ENCODE measurements around the gene UQCC2. TPM values are rescaled to one million over a fixed set of nuclear protein-coding genes. Genes with fewer than 3 reads are reported as not detected.

The UQCC2 gene
- total RNA-seq, 1 donor from 2014 or later: 34.9 TPM

DNA sequence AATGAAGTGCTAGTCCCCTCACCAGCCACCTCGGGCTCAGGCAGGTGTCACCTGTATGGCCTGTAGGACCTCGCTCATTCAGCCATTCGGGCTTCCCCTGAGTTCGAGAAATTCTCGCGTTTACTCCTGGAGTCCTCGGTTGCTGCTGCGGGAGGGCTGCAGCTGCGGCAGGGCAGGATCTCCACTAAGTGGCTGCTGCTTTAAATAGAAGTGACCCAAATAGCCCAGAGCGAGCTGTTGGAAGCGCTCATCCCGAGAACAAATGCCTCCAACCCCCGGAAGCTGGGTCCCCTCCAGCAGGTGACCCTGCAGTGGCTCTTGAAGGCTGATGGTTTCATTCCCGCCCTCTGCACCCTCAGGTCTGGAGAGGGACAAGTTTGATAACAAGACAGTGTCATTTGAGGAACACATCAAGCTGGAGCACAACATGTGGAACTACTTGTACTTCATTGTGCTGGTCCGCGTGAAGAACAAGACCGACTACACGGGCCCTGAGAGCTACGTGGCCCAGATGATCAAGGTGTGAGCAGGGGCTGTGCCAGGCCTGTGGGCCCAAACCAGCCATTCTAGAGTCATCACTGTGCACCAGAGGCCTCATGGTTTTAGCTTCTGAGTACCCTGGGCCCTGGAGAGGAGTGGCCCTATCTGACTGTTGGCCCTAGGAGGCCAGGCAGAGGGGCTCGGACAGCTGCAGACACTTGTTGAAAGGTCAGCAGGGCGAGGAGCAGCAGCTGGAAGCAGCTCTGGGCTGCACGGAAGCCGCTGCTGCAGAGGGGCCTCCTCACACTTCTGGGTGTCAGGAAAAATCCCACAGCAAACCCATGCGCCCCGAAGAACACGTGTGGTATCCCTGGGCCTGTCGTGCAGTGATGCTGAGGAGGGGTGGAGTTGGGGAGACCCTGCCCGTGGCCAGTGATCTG lies 18.1 kb downstream of the UQCC2 start:
- DNase-seq (ENCODE audit: low spot score): no peak
- ATAC-seq: no peak

DNA sequence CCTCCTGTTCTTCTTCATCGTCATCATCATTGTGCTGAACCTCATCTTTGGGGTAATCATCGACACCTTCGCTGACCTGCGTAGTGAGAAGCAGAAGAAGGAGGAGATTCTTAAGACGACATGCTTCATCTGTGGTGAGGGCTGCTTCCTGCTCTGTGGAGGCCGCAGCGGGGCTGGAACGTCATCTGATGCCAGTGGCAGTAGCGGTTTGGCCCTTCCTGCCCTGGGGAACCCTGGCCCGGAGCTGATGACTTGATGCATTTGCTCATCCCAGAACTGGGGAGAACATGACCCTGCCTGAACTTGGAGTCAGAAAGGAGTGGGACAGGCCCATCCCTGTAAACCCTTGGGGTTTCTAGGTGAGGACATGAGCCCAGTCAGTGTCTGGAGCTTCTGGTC lies 18.7 kb downstream of the UQCC2 start:
- DNase-seq (ENCODE audit: low spot score): no peak
- no peak for ATAC-seq

DNA sequence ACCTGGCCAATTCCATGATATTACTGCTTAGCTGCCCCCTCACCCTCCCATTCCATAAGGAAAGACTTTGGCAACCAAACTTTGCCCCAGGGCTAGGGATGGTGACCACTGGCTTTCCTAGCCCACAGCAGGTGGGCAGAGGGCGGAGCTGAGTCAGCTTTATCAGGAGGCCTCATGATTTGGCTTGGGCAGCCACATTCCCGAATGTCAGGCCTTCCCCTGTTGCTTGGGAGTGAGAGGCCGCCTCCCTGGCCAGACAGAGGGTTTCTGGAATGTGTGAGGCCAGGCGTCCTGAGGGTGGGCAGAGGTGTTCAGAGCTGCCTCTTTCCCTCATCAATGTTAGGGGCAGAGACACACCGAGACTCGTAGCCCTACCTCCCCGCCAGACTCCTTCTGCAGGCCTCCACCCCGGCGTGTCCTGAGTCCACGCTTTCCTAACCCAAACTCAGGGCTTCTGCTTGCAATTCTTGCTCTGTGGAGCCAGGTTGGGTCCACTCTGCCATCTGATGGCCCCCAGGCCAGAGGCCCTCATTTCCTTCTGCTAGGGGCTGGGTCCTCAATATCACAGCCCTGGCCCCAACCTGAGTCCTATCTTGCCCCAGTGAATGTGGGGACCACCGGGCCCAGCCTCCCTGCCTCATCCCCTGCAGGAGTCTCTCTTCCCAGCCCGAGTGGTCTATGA lies 19.3 kb downstream of the UQCC2 start:
- no peak for DNase-seq (ENCODE audit: low spot score)
- no peak for ATAC-seq

DNA sequence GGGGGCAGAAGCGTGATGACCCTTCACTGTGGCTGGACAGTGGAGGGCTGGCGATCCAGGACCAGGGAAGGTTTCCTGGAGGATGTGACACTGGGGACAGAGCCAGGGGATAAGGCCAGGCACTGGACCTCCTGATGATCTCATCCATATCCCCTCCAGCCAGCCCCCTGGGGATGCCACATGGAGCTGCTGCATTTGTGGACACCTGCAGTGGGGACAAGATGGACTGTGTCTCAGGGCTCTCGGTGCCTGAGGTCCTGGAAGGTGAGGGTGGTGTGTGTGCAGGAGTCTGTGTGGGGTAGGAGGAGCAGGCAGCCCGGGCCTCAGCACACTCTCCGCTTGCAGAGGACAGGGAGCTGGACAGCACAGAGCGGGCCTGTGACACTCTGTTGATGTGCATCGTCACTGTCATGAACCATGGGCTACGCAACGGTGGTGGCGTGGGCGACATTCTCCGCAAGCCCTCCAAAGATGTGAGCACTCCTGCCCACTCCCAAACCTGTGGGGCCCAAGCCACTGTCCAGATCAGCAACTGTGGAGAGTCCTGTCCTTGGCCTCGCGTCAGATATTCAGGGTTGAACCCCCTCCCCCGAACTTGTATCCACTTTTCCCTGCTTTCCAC lies 19.9 kb downstream of the UQCC2 start:
- DNase-seq (ENCODE audit: low spot score) (no peak), ATAC-seq (peak; percentile 6)

DNA sequence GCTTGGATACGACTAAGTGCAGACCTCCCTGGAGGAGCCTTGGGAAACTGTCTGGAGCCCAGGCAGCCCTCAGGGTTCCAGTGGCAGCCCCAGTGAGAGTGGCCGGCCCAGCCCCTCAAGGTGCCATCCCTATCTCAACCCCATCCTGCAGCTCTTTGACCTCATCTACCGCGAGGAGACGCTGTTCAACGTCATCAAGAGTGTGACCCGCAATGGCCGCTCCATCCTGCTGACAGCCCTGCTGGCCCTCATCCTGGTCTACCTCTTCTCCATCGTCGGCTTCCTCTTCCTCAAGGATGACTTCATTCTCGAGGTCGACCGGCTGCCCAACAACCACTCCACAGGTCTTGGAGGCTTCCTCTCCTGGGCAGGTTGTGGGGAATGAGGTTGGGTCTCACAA lies 20.7 kb downstream of the UQCC2 start:
- DNase-seq (ENCODE audit: low spot score) (no peak), ATAC-seq (no peak)

DNA sequence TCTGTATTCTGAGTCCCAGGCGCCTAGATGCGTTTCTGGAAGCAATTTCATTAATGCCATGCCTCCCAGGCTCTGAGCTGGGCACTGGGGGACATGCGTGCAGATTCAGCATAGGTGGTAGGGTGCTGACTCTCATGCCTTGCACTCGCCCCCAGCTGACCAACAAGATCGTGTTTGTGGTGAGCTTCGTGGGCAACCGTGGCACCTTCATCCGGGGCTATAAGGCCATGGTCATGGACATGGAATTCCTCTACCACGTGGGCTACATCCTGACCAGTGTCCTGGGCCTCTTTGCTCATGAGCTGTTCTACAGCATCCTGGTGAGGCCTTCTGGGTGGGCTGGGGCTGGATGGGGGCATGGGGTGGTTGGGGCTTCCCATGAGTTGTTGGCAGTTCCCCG lies 21.6 kb downstream of the UQCC2 start:
- no peak for ATAC-seq
- no peak for DNase-seq (ENCODE audit: low spot score)

DNA sequence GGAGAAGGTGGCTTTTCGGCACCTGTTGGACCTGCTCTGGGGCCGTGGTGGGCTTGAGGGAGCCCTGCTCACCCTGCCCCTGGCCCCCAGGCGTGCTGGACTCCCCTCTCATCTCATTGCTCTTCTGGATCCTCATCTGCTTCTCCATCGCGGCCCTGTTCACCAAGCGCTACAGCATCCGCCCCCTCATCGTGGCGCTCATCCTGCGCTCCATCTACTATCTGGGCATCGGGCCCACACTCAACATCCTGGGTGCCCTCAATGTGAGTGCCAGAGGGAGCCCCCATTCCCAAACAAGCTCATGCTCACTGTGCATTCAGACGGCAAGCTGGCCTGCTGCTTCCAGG lies 22.4 kb downstream of the UQCC2 start:
- DNase-seq (ENCODE audit: low spot score) (no peak), ATAC-seq (no peak)

DNA sequence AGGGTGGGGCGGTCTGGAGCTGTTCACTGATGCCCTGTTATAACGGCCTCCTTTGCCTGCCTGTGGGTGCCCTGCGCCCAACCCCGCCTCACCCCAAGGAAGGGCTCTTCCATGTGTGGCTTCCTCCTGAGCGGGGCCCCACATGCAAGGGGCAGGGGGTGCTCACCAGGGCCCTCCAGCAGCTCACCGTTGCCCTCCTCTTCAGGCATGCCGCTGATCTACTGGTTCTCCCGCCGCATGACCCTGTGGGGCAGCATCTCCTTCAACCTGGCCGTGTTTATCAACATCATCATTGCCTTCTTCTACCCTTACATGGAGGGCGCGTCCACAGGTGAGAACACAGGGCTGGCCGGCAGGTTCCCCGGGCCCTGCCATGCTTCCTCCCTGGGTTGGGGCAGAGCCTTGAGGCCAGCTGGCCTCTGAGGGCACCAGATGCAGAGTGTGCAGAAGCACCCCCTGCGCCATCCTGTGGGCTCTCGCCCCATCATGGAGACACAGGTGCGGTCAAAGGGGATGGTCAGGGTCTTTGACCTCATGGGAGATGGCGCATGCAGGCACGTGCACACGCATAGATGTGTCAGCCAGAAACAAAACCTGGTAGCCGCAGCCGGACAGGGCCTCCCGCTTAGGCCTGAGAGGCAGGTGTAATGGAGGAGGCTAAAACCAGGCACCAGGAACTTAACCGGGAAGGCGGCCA lies 22.9 kb downstream of the UQCC2 start:
- no peak for DNase-seq (ENCODE audit: low spot score)
- no peak for ATAC-seq

DNA sequence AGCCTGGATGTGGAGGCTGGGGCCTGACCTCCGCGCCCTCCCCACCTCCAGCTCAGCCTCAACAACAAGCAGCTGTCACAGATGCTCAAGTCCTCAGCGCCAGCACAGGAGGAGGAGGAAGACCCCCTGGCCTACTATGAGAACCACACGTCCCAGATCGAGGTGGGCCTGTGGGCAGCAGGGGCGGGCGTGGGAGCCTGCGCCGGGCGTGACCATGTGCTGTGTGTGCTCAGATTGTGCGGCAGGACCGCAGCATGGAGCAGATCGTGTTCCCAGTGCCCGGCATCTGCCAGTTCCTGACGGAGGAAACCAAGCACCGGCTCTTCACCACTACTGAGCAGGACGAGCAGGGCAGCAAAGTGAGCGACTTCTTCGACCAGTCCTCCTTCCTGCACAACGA lies 23.5 kb downstream of the UQCC2 start:
- DNase-seq (ENCODE audit: low spot score): no peak

DNA sequence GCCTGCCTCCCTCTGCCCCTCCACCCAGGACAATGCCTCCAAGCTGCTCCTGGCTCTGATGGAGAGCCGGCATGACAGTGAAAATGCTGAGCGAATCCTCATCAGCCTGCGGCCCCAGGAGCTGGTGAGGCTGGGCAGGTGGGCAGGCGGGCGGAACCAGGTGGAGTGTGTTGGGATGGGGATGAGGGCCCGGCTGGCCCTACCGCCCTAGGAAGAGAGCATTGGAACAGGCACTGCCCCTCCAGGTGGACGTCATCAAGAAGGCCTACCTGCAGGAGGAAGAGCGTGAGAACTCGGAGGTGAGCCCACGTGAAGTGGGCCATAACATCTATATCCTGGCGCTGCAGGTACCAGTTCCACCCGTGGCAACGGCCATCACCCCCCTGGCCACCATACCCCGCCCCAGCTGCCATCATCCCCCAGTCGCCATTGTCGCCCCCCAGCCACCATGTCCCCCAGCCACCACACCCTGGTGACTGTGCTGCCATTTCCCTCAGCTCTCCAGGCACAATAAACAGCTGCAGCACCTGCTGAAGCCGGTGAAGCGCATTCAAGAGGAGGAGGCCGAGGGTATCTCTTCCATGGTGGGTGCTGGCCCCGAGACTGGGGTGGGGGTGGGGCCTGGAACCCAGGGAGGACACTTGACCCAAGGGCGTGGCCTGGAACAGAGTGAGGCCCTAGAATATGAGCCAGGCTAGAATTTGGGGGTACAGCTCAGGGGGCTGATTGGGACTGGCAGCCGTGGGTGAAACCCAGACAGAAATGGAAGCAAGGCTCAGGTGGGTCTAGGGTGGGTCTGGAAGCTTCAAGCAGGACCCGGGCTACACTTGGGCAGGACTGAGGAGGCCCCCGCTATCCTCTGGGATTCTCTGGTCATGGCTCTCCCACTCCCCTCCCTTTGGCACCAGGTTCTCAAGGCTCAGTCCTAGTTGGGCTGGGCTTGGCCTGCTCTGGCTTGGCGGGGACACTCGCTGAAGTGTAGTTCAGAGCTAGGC lies 24.2 kb downstream of the UQCC2 start:
- ATAC-seq (no peak), DNase-seq (ENCODE audit: low spot score) (no peak)

More for the DNA sequence above, 23.5 kb downstream of the UQCC2 start:
- ATAC-seq: no peak

DNA sequence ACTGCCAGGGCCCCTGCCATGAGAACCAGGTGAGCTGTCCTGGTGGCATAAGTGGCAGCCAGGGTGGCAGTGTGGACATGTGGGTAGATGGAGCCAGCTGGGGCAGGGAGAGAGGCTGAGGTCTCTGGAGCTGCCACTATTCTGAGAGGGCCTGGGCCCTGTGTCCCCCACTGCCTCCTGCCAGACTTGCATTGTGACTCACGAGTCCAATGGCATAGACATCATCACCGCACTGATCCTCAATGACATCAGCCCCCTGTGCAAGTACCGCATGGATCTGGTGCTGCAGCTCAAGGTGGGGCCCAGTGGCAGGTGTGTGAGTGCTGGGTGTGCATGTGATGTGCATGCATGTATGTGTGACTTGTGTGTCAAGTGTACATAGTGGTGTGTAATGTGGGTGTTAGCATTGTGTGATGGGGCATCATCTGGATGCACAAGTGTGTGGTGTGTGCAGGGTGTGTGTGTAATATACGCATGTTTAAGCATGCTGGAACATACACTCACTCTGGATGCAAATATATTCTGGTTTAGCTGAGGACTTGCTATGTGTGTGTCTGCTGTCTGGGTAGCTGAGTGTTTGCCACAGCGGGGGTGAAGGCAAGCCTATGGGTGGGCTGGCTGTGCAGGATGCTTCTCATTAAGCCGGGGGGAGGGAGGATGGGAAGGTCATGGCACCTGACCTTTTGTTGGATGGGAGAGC lies 25.1 kb downstream of the UQCC2 start:
- DNase-seq (ENCODE audit: low spot score): no peak
- no peak for ATAC-seq

DNA sequence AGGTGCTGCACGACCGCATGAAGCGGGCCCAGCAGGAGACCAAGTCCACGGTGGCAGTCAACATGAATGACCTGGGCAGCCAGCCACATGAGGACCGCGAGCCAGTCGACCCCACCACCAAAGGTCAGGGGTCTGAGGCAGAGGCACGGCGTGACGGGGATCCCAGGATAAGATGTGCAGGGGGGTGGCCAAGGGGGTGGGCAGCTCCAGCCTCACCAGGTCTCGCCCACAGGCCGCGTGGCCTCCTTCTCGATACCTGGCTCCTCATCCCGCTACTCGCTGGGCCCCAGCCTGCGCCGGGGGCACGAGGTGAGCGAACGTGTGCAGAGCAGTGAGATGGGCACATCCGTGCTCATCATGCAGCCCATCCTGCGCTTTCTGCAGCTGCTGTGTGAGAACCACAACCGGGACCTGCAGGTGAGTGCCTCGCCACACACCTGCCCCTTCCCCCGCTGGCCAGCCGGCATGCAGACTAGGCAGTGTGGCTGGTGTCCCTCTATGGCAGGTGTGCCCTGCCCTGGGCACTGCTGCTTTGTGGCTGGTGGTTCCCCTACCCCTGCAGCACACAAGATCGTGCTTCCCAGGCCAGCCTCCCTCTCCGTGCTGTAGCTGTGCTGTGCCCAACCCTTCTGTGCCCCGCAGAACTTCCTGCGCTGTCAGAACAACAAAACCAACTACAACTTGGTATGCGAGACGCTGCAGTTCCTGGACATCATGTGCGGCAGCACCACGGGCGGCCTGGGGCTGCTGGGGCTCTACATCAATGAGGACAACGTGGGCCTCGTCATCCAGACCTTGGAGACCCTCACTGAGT lies 25.9 kb downstream of the UQCC2 start:
- no peak for DNase-seq (ENCODE audit: low spot score)

DNA sequence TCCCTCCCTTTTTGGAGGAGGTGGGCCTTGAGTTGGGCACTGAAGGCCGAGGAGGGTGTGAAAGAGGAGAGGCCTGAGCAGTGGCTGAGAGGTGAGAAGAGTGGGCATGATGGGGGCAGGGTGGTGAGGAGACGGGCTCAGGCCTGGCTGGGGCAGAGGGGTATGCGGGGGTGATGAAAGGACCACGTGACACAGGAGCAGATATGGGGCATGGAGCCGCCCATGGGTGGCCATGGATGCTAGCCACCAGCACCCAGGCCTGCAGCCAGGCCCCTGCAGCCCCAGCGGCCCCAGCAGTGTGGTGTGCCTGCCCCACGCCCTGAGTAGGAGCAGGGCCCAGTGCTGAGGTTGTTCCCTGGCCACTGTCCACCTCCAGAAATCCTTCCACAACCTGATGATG lies 26.5 kb downstream of the UQCC2 start:
- ATAC-seq (no peak), DNase-seq (ENCODE audit: low spot score) (no peak)

More for the DNA sequence above, 25.9 kb downstream of the UQCC2 start:
- ATAC-seq: no peak

DNA sequence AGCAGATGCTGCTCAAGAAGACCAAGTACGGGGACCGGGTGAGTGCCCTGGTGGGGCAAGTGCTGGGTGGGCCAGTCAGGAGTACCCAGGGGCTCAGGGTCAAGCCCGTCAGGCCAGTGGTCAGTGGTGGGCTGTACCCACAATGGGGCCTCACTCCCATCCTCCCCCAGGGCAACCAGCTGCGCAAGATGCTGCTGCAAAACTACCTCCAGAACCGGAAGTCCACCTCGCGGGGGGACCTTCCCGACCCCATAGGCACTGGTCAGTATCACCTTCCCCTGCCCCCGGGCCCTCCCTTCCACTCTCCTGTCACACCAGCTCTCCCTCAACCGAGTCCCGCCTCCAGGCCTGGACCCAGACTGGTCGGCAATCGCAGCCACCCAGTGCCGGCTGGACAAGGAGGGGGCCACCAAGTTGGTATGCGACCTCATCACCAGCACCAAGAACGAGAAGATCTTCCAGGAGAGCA lies 27.0 kb downstream of the UQCC2 start:
- DNase-seq (ENCODE audit: low spot score): no peak
- no peak for ATAC-seq

DNA sequence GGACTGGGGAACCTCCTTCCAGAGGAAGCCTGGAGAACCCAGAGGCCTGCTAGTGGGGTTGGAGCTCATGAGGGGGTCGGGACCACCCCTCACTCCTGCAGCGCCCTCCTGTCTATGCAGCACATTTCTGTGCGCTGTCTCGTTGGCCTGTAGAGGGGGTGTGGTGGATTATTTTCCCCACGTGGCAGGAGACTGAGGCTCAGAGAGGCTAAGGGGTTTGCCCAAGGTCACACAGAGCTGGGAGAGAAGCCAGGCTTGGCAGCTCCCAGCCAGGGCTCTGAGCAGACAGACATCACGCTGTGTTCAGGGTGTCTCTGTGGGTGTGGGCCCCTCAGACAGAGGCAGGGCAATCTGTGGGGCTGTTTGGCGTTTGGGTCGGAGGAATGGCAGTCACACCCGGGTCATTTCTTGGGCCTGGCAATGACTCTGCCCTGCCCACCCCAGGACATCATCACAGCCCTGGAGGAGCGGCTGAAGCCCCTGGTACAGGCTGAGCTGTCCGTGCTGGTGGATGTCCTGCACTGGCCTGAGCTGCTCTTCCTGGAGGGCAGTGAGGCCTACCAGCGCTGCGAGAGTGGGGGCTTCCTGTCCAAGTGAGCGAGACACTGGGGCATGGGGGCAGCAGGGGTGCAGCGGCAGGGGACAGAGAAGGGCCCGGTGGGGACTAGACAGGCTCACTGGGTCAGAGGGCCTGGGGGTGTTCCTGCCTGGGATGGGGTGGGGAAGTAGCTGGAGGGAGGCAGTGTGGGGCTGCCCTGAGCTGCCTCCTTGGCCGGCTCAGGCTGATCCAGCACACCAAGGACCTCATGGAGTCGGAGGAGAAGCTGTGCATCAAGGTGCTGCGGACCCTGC lies 27.7 kb downstream of the UQCC2 start:
- no peak for ATAC-seq
- DNase-seq (ENCODE audit: low spot score): no peak

DNA sequence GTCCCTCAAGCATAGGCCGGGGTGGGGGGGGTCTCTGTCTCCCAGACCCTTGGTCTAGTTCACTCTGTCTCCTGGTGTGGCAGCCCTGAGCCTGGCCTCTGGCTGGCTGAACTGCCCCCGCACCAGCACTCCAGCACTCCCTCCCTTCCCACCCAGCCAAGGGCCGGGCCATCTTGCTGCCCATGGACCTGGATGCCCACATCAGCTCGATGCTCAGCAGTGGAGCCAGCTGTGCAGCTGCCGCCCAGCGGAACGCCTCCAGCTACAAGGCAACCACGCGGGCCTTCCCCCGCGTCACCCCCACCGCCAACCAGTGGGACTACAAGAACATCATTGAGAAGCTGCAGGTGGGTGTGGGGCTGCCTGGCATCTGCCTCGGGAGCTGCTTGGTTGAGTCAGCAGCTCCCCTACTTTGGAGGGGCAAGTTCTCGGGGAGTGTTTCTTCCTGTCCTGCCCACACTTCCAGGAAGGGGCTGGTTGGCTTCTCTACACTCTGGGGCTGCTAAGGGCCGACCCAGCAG lies 28.4 kb downstream of the UQCC2 start:
- ATAC-seq (no peak), DNase-seq (ENCODE audit: low spot score) (no peak)

DNA sequence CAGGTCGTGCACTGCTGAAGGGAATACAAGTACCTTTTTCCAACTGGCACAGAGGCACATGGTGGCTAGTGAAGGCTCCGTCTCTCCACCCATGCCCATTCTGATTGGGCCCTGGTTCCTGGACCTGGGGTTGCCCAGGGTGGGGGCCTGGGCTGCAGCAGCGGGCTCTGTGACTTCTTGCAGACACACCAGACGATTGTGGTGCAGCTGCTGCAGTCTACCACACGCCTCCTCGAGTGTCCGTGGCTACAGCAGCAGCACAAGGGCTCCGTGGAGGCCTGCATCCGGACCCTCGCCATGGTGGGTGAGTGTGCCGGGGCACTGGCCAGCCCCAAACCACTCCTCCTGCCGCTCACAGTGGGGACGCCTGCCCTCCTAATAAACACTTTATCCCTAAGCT lies 29.2 kb downstream of the UQCC2 start:
- ATAC-seq (no peak), DNase-seq (ENCODE audit: low spot score) (no peak)

Data from left lobe of liver (tissue), 2 donors.